GM12878 (cell line): ENCODE data around the gene CACHD1. TPM values are rescaled to one million over a fixed set of nuclear protein-coding genes. Genes with fewer than 3 reads are reported as not detected.
"Not testable (repeated sequence)": the region's sequence is repeated elsewhere in the genome, so short reads cannot be mapped to it uniquely, and the experiment has no call there.

Experiments used
- ATAC-seq: fragments of 200-7000 bp; cut with Tn5 transposase; 3 replicates; pipeline ENCODE4 v1.9.1; 2020; ENCODE audit warnings: mild to moderate bottlenecking, moderate library complexity
- BruUV-seq: library from RNA; stranded (reverse); fragments of 400-500 nt; replicated peaks from 2 replicates; lab custom pipeline; 2021; lab: Mats Ljungman, UMichigan
- CTCF ChIA-PET: fragments of 300-600 bp; sonication (Branson Sonifier 250); formaldehyde crosslinking; extraction: SDS; loops from one replicate; lab custom pipeline; 2021; ENCODE audit warnings: inconsistent platforms; lab: Yijun Ruan, JAX
- POLR2A ChIA-PET: fragments of 350-600 bp; formaldehyde crosslinking; extraction: SDS; loops from one replicate; lab custom pipeline; 2021; ENCODE audit warnings: inconsistent platforms; lab: Charles Lee
- RAD21 ChIA-PET: fragments of 300-600 bp; sonication (Branson Sonifier 250); formaldehyde crosslinking; loops from one replicate; lab custom pipeline; 2023; ENCODE audit warnings: antibody characterized with exemption; ENCODE audit not compliant: unreplicated experiment; lab: Charles Lee
- SMC1A ChIA-PET: fragments of 300-600 bp; sonication (Branson Sonifier 250); formaldehyde crosslinking; loops from one replicate; lab custom pipeline; 2023; ENCODE audit not compliant: unreplicated experiment, uncharacterized antibody; lab: Charles Lee
- DNase-seq: peaks from one replicate; pipeline ENCODE4 v3.0.0-alpha.2; 2011; ENCODE audit warnings: low read depth, low spot score
- FAIRE-seq: peaks from 3 replicates; lab custom pipeline; 2011; peaks lifted over from hg19 to GRCh38; lab: Jason Lieb, UNC
- H2AFZ ChIP-seq: 2 replicates; pipeline ENCODE4 v1.6.0; 2011; ENCODE audit warnings: low read depth, low read length, control low read depth; ENCODE audit not compliant: control insufficient read depth
- H3K27ac ChIP-seq: 2 replicates; pipeline ENCODE4 v1.5.1; 2011; ENCODE audit warnings: control low read depth; ENCODE audit not compliant: control insufficient read depth, insufficient read depth
- H3K27me3 ChIP-seq, 2 experiments: replicated peaks in 1 of 2; 2 replicates each; pipeline versions ENCODE4 v1.6.0 to v1.6.1; 2011; ENCODE audit warnings: low read length in 1 of 2; ENCODE audit not compliant: control insufficient read depth in 2 of 2, insufficient read depth in 2 of 2
- H3K36me3 ChIP-seq, 2 experiments: 2 replicates each; pipeline ENCODE4 v1.5.1; 2011; ENCODE audit warnings: low read length in 1 of 2; ENCODE audit not compliant: control insufficient read depth in 2 of 2, insufficient read depth in 2 of 2
- H3K4me1 ChIP-seq: 2 replicates; pipeline ENCODE4 v1.6.1; 2011; ENCODE audit warnings: mild to moderate bottlenecking, low read length, moderate library complexity, mixed read lengths; ENCODE audit not compliant: control insufficient read depth, insufficient read depth
- H3K4me2 ChIP-seq: 2 replicates; pipeline ENCODE4 v1.6.0; 2011; ENCODE audit warnings: control low read depth; ENCODE audit not compliant: control insufficient read depth, insufficient read depth
- H3K4me3 ChIP-seq: fragments of 200-600 bp; sonication (generic); 2 replicates; pipeline ENCODE4 v1.5.1; 2016
- H3K79me2 ChIP-seq: 2 replicates; pipeline ENCODE4 v1.6.0; 2011; ENCODE audit warnings: low read length; ENCODE audit not compliant: control insufficient read depth, insufficient read depth
- H3K9ac ChIP-seq: 2 replicates; pipeline ENCODE4 v1.8.0; 2011; ENCODE audit warnings: low read length, control low read depth, mixed read lengths; ENCODE audit not compliant: control insufficient read depth, insufficient read depth
- H3K9me3 ChIP-seq: replicated peaks from 3 replicates; pipeline ENCODE4 v1.5.1; 2011; ENCODE audit warnings: mild to moderate bottlenecking, low read length; ENCODE audit not compliant: control insufficient read depth, insufficient read depth
- H4K20me1 ChIP-seq: 2 replicates; pipeline ENCODE4 v1.6.0; 2011; ENCODE audit not compliant: control insufficient read depth, insufficient read depth
- CHD2 ChIP-seq: IDR thresholded peaks from 2 replicates; pipeline ENCODE4 v1.6.1; 2011; ENCODE audit warnings: low read depth, low read length, improper control_type of control experiment, borderline replicate concordance
- EP300 ChIP-seq, 2 experiments: fragments of 150-350 bp in 1 of 2; IDR thresholded peaks; 2 replicates each; pipeline ENCODE4 v1.6.1; 2011 to 2012; ENCODE audit warnings: low read depth in 2 of 2, low read length in 2 of 2, borderline replicate concordance in 1 of 2, improper control_type of control experiment in 1 of 2, inconsistent platforms in 1 of 2; ENCODE audit not compliant: control insufficient read depth in 1 of 2
- RAD51 ChIP-seq: fragments of 450-650 bp; IDR thresholded peaks from 2 replicates; pipeline ENCODE4 v1.6.1; 2016; ENCODE audit warnings: moderate library complexity, mild to moderate bottlenecking, inconsistent platforms
- SMC3 ChIP-seq: IDR thresholded peaks from 2 replicates; pipeline ENCODE4 v1.6.1; 2011; ENCODE audit warnings: low read length, improper control_type of control experiment, borderline replicate concordance
- SRF ChIP-seq, 2 experiments: IDR thresholded peaks; 2 replicates each; pipeline ENCODE4 v1.6.1; 2011; ENCODE audit warnings: low read depth in 2 of 2, low read length in 2 of 2, mild to moderate bottlenecking in 1 of 2, moderate library complexity in 1 of 2
- TCF12 ChIP-seq: IDR thresholded peaks from 2 replicates; pipeline ENCODE4 v1.6.1; 2011; ENCODE audit warnings: low read depth, mild to moderate bottlenecking, low read length
- ZNF274 ChIP-seq: IDR thresholded peaks from one replicate; pipeline ENCODE4 v1.8.0; 2011; ENCODE audit not compliant: insufficient read length, insufficient read depth
- ZNF687 ChIP-seq: fragments of 450-650 bp; IDR thresholded peaks from 2 replicates; pipeline ENCODE4 v1.6.1; 2017; ENCODE audit warnings: mild to moderate bottlenecking, moderate library complexity
- WGBS: methylation state at CpG from one replicate; pipeline ENCODE4 v1.1.6; 2016; ENCODE audit warnings: low lambda C conversion rate; ENCODE audit not compliant: insufficient replicate concordance, insufficient coverage; ENCODE audit errors: missing lambda C conversion rate; 5-methylcytosine and 5-hydroxymethylcytosine counted together
- in situ Hi-C: fragments of 300-500 bp; cut with MboI; formaldehyde crosslinking; loops from 9 replicates; pipeline ENCODE4 v1.14.3; 2018; ENCODE audit warnings: mixed read lengths
- intact Hi-C: fragments of 100-400 bp; cut with micrococcal nuclease; formaldehyde crosslinking; loops from one replicate; pipeline ENCODE4 v1.14.2; 2022; ENCODE audit not compliant: unreplicated experiment
- polyA plus RNA-seq, 11 experiments: library from polyadenylated mRNA; depleted of rRNA in 4 of 11; unstranded in 6 of 11; stranded (reverse) in 5 of 11; fragments of >200 nt; fragmentation: Nextera tagmentation in 4 of 11; fragmentation: Illumina TruSeq in 1 of 11; extraction: Ambion mirVana in 4 of 11; extraction: Trizol in 1 of 11; gene quantifications; 1 replicate in 1 of 11; 2 replicates in 10 of 11; pipeline versions ENCODE4 v1.2.1 to v1.2.3, GENCODE V29; 2011 to 2016; ENCODE audit warnings: inconsistent platforms in 2 of 11, missing spikeins in 2 of 11, low read depth in 1 of 11
- total RNA-seq, 4 experiments: library from RNA; depleted of rRNA in 3 of 4; stranded (reverse); fragments of >200 nt in 3 of 4; fragmentation: Illumina TruSeq in 1 of 4; extraction: Trizol in 1 of 4; gene quantifications; 2 replicates each; pipeline versions ENCODE4 v1.2.1 to v1.2.3, GENCODE V29; 2013 to 2021
- TF ChIP-seq, protein P1 (sequence below): fragments of 150-350 bp; IDR thresholded peaks from 2 replicates; pipeline ENCODE4 v1.6.1; 2014; ENCODE audit warnings: mild to moderate bottlenecking, low read depth, low read length
- TF ChIP-seq, protein P2 (sequence below): IDR thresholded peaks from 2 replicates; pipeline ENCODE4 v1.6.1; 2011; ENCODE audit warnings: borderline replicate concordance, low read depth, mild to moderate bottlenecking, moderate library complexity, mixed read lengths, low read length; ENCODE audit not compliant: insufficient read depth; ENCODE audit errors: extremely low read length

The CACHD1 gene
- total and polyA plus RNA-seq, 10 of the 15 experiments (the other 5 are each of a cell fraction or from before 2014, with no cell fraction given), result 0.03 TPM; not detected in 9

- TF ChIP-seq, protein P1, sequence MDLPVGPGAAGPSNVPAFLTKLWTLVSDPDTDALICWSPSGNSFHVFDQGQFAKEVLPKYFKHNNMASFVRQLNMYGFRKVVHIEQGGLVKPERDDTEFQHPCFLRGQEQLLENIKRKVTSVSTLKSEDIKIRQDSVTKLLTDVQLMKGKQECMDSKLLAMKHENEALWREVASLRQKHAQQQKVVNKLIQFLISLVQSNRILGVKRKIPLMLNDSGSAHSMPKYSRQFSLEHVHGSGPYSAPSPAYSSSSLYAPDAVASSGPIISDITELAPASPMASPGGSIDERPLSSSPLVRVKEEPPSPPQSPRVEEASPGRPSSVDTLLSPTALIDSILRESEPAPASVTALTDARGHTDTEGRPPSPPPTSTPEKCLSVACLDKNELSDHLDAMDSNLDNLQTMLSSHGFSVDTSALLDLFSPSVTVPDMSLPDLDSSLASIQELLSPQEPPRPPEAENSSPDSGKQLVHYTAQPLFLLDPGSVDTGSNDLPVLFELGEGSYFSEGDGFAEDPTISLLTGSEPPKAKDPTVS, result no peak
- no peak for TF ChIP-seq EP300 (IDR thresholded peaks at IDR 0.05; ENCODE audit: borderline replicate concordance in 1 of 2, control insufficient read depth in 1 of 2, low read depth in 2 of 2, low read length in 2 of 2)
- TF ChIP-seq ZNF687, result no peak
- no peak for TF ChIP-seq CHD2
- TF ChIP-seq, protein P2, sequence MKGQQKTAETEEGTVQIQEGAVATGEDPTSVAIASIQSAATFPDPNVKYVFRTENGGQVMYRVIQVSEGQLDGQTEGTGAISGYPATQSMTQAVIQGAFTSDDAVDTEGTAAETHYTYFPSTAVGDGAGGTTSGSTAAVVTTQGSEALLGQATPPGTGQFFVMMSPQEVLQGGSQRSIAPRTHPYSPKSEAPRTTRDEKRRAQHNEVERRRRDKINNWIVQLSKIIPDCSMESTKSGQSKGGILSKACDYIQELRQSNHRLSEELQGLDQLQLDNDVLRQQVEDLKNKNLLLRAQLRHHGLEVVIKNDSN, result no peak
- no peak for TF ChIP-seq SRF (IDR thresholded peaks at IDR 0.05; ENCODE audit: low read depth in 2 of 2, low read length in 2 of 2)
- TF ChIP-seq TCF12, result no peak
- TF ChIP-seq ZNF274, result no peak
- no peak for TF ChIP-seq SMC3
- TF ChIP-seq RAD51, result no peak
These were observed 264.3 kb downstream of the CACHD1 start (continued) for GRCh38 chr1:64734287-64734652.

DNA sequence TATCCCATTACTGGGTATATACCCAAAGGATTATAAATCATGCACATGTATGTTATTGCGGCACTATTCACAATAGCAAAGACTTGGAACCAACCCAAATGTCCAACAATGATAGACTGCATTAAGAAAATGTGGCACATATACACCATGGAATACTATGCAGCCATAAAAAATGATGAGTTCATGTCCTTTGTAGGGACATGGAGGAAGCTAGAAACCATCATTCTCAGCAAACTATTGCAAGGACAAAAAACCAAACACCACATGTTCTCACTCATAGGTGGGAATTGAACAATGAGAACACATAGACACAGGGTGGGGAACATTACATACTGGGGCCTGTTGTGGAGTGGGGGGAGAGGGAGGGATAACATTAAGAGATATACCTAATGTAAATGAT, 270.8 kb downstream of the CACHD1 start:
- H3K79me2 ChIP-seq, H4K20me1 ChIP-seq, H3K27me3 ChIP-seq, SMC1A ChIA-PET, intact Hi-C loops, H3K9ac ChIP-seq, BruUV-seq, H2AFZ ChIP-seq, H3K4me1 ChIP-seq, FAIRE-seq, H3K4me2 ChIP-seq, DNase-seq, in situ Hi-C loops, H3K4me3 ChIP-seq, POLR2A ChIA-PET, H3K9me3 ChIP-seq, RAD21 ChIA-PET, H3K36me3 ChIP-seq, ATAC-seq, CTCF ChIA-PET, H3K27ac ChIP-seq: not testable (repeated sequence)
- WGBS, result 48% methylated on average over 1 of the region's 1 CpG
